ENCODE results near the gene AGAP1.

Gene AGAP1

DNA sequence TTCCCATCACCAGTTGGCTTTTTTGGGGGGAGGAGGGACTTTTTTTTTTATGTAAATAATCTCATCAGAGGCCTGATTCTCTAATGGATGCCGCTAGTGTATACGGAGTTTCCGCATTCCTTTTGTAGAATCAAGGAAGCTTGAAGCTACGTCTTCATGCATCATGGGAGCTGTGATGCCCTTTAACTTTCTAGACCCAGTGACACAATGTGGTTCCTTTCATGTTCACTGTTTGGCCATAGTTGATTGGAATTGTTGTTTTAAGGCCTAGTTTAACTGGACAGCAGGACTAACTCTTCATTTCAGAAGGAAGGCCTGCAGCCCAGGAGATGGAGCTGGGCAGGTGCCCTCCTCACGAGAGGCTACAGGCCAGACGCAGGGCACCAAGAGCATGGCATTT, 287.9 kb downstream of the AGAP1 start:
- DNase-seq = no peak

DNA sequence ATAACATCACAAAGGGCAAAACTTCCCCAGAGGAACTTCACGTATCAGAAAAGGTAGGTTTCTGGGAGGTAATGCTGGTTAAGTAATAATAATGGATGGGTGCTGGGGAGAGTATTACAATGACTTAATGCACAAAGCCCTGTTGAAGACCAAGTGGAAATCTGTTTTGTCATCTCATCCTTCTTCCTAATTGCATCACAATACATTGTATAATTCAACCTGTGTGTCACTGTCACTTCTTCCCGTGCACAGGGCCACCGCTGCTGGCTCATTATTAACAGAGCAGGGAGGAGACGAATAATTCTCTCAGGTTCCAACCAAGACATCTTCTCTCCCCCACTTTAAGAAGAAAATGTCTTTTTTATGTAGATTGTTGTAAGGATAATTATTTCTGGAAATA, 290.9 kb downstream of the AGAP1 start:
- DNase-seq = no peak

DNA sequence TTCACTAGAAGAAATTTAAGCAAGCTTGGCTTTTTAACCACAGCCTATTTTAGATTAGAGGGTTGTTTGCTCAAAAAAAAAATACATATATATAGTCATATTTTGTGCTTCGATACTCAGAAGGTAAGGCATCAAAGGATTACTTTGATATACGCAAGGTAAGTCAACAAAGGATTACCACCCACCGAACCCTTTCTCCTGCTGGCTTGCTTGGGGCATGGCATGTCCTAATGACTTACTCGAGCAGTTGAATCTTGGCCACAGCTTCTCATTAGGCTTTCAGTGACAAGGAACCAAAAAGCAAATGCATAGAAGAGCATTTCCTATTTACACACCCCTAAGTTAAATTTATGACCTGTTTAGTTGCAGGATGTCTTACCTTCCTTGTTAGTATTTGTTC, 295.7 kb downstream of the AGAP1 start:
- no peak for DNase-seq

DNA sequence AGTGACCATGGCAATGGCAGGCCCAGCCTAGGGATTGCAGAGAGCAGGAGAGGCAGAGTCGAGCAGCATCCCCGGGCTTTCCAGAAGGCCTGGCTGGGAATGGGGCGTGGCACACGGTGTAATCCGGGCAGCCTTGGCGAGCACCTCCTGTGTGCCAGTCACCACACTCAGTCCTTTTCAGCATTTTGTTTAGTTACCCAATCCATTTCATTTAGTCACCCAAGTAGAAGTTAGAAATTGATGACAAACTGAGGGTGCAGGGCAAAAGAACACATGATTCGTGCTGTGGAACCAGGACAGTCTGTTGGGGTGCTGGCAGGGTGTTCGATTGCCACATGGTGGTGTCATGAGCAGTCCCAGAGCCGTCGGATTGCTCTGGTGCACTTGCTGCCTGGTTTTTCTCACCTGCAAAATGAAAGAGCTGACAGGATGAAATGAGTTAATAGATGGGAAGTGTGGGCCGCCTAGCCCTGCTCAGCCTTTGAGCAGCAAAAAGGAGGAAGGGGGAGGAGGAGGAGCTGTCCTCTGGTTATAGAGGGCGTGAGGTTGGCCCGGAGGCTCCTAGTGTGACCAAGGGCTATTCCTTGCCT, 299.4 kb downstream of the AGAP1 start:
- DNase-seq = no peak

DNA sequence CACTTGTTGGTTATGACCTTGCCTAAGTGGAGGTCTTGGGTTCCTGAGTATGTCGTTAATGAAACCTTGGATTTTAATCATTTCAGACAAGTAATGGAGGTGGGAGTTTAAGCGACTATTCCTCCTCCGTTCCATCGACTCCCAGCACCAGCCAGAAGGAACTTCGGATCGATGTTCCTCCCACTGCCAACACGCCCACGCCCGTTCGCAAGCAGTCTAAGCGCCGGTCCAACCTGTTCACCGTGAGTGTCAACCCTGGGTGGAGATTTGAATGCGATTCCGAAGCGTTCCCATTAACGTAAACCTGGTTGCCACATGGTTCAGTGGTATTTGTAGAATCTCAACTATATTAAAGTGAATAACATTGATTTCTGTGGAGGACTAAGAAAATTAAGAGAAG, 305.4 kb downstream of the AGAP1 start:
- DNase-seq = no peak

DNA sequence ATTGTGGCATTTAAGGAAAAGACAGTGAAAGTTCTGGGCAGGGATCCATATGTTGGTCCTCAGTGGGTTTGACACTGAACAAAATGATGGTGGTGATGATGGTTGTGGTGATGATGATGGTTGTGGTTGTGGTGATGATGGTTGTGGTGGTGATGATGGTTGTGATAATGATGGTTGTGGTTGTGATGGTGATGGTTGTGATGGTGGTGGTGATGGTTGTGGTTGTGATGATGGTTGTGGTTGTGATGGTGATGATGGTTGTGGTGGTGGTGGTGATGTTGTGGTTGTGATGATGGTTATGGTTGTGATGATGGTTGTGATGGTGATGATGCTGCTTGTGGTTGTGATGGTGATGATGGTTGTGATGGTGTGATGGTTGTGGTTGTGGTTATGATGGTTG, 308.7 kb downstream of the AGAP1 start:
- no peak for DNase-seq

DNA sequence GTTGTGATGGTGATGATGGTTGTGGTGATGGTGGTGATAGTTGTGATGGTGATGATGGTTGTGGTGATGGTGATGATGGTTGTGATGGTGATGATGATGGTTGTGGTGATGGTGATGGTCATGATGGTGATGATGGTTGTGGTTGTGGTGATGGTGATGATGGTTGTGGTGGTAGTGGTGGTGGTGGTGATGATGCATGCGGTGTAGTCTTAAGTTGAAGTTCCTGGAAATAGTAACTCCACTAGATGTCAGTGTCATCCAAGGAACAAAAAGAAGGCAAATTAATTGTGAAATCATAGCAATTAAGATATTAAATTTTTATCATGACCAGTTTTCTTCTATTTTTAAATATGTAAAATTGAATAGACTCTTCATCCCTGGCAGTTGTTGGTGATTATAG, 309.2 kb downstream of the AGAP1 start:
- DNase-seq = no peak

DNA sequence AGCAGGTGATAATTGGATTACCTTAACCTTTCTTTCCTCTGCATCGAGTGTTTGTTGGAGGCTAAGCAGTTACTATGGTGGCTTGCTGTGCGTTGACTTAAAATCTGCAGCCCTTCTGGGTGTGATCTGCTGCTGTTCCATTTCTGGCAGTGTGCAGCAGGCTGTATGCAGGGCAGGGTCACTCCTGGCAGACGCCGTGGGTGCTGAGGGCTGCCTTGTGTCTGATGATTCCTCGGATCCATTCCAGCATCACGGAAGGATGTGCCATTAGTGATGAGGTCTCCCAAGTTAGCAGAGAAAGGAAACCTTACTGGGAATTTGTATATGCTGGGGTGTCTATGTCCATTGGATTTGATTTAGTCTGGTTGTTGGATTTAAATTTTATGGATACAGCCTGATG, 310.8 kb downstream of the AGAP1 start:
- DNase-seq = no peak

DNA sequence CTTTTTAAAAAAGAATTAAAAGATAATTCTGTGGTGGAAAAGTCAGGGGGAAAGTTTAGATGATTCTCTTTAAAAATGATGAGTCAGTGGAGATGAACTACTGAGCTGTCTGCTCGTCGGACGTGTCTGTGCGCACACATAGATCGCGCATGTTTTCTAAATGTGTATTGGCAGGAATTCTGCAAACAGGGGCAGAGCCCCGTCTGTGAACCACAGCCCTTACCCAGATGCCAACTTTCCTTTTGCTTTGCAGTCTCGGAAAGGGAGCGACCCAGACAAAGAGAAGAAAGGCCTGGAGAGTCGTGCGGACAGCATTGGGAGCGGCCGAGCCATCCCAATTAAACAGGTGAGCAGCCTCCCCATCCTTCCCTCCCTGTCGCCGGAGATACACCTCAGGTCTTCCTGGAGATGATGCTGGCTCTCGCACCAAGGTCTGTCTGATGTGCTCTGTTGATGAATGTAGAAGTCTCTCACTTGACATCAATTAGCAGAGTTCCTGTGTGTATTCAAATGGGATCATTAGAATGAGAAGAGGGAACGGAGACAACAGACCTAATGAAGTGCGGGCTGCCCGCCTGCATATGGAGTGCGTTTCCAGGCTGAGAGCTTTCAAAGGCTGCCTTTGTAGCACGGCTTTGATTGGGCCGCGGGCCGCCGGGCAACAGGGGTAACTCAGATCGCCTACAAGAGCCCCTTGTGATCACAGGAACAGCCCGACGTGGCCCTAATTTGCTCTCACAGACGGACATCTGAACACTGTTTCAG, 313.3 kb downstream of the AGAP1 start:
- no peak for DNase-seq

DNA sequence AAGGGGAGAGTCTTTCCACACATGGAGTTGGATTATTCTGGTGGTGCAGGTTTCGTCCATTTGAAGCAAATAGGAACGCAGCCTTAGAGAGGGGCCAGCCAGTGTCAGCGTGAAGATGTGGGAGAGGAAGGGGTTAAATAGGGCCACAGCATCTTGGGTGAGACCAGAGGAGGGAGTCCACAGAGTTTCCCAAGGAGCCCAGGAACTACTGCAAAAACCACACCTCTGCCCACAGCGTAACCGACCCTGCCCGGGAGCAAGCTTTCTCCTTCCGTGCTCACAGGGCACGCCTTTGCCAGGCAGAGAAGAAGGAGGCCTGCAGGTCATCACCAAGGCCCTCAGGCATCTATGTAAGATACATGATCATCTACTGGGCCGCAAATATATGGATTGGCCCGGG, 314.5 kb downstream of the AGAP1 start:
- no peak for DNase-seq

DNA sequence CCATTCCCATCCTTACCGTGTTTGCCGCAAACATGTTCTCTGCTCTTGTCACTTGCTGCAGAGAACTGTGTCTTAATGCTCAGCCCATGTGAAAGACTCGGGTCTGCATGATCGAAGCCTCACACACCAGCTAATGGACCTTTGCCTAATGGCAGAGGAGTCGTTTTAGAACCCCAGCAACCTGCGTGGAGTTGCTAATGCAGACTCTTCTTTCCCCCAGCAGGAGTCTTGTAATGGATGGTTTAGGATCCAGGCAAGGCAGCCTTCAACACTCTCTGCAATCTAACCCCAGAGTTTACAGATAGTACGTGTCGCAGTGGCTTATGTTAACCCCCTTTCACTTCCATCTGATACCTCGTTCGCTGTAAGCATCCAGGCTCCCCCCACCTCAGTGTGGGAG, 316.4 kb downstream of the AGAP1 start:
- DNase-seq = no peak

DNA sequence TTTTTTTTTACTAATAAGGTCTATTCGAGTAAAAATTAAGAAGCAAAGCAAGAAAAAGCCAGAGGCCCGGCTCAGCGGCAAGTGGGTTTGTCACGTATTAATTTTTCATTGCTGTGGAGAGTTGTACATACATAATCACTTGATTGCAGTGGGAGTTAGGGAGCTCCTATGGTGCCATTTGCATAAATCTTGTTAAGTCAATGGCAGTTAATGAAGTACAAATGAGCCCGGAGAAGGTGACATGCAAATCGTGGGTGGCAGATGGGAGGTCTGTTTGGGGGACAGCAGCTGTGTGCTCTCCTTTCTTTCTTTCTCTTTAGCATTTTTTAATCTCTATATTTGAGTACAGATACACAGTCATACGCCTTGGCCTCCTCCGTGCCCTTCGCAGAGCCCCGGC, 317.0 kb downstream of the AGAP1 start:
- DNase-seq = no peak

DNA sequence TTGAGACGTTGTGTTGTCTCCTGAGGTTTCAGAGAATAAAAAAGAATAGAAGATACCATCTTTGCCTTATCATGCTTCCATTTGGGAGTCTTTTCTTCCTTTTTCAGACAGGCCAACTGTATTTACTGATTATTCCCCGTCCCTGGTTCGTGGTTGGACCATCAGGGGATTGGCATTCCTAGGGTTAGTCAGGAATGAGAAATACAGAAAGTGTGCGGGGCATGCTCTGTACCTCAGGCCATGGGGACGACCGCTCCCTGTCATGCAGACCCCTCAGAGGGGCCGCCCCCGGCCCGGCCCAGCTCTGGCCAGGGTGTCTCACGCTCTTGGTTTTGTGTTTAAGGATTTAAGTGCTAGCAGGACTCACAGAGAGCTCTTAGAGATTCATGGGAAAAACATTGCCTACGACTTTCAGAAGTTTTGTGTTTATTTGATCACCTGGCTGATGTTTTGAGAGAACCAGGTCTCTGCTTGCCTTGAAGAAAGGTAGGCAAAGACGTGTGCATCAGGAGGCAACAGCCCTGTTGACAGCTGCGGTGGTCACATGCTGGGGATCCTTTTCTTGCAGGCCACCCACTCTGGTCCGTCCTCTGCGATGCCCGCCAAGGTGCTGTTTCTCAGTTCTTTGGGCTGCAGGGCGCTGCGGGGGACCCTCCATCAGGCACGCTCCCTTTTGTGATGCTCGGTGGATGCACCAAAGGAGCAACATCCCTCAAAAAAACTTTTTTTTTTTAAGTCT, 317.8 kb downstream of the AGAP1 start:
- DNase-seq = no peak

DNA sequence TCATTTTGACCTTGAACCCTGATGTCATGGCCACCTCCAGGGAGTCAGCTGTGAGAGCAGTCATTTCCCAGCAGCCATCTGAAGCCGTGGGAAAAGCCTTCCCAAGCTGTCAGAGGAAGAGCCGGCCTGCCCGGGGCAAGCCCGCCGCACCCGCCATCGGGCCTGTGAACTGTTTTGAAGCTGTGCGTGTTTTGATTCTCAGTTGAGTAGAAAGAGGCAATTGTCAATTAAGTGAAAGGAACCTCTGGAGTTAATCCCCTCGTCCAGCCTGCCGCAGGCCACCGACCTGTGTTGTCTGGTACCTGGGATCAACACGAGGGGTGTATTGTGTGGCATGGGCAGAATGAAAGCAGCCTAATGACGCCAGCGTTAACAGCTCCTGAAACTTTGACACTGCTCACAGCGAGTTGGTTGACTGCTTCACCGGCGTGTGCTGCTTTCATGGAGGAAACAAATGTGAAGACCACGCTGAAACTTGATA, 318.4 kb downstream of the AGAP1 start:
- DNase-seq = no peak

DNA sequence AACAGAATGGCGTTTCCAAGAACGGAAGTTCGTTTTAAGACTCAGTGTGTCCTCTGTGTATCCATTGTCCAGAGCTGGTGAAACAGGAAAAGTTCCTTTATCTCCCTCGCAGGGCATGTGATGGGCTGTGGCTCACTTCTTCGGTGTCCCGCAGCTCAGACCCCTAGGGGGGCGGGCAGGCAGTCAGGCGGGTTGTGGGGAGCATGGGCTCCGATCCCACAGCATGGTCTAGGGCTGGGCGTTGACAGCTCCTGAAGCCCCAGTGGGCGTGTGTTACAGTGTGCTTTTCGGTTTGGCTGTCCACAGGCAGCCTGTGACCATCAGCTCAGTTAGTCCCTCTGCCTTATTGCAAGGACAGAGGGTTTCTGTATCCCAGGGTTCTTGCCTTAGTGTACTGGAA, 319.6 kb downstream of the AGAP1 start:
- DNase-seq = no peak

DNA sequence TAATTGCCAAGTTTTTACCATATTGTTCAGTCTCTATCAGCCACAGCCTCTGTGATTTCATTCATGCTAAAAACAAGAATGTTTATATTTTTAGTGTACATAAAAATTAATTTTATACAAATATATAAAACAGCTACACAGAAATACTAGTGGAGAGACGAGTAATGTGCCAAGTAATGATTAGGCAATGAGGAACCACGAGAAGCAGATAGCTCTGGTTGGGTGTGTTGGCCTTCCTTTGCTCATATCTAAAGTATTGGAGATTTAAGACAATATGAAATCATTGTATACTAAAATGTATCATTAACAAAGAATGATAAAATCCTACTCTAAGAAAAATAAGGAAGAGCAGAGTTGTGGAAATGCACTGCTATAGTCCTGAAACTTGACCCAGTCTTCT, 326.7 kb downstream of the AGAP1 start:
- no peak for DNase-seq

DNA sequence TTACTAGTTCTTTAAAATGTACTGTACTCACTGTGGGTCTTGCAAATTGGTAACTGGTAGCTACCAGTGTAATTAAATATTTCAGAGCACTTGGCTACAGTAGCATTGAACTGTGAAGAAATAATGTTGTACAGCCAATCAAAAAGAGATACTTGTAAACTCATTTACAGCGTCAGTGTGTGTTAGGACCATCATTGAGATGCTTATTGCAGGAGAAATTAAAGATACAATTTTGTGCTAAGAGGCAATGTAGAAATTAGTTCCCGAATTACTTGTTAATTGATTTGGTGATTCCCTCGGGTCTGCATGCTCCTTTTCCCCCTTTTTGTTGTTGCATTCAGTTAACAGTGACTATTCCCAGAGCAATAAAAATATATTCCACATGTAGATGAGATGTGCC, 330.5 kb downstream of the AGAP1 start:
- no peak for DNase-seq

DNA sequence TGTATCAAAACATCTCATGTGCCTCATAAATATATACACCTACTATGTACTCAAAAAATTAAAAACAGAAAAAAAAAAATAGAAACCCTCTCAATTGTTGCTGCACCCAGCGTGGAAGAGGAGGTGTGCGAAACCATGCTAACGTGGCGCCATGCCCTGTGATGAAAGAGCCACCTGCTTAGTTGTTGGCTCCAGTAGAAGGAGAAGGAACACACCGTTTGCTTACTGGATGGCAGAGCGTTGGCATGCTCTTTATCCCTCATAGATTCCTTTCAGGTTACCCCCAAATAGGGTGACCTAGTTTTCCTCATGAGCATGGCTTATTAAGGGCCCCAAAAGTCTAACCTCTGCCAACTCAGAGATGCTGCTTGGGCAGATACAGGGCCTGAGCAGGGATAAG, 332.1 kb downstream of the AGAP1 start:
- DNase-seq = no peak

DNA sequence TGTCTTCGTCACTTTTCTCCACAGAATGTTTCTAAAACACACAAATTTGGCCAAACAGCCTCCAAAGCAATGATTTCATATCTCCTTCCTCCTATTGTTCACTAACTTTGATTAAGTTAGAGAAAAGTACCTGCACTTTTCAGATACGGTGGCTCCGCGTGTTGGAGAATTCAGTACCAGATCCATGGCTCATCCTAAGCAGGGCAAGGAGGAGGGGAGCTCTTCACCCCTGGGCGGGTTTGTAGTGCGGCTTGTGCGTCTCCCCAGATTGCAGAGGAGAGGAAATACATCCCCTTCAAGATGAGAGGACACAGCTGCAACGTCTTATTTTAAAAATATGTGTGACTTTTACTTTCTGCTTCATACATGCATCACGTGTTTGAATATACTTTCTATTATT, 333.0 kb downstream of the AGAP1 start:
- no peak for DNase-seq

DNA sequence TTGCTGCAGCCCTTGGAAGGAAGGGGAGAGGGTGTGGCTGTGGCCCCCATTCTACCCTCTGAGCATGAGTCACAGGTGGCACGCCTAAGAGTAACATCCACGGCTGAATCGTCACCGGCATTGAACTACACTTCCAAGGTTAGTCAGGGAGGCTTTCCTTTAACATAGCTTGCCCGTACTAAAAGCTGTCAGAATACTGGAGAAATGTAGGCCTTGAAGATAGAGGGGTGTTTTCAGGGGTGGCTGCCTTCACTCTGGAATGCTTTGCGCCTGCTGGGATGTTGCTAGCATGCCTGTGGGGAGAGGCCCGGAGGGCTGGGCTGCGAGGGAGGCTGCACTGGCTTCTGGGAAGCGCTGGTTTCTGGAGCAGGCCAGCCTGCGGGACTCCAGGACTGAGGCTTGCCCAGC, 333.7 kb downstream of the AGAP1 start:
- no peak for DNase-seq

DNA sequence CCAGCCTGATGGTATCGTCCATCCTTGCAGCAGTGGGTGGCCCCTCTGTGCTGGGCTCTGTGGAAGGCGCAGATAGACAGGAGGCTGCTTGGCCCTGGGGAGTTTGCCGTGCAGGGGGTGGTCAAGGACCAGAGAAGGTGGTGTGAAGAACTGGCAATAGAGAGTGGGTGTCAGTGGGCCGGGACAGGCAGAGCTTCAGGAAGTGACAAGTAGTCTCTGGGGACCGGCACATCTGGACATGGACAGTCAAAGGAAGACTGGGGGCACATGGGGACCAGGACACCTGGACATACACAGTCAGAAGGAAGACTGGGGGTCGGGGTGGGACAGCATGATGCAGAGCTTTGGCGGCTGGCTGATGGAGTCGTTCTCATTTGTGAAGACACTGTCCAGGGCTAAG, 335.9 kb downstream of the AGAP1 start:
- no peak for DNase-seq

DNA sequence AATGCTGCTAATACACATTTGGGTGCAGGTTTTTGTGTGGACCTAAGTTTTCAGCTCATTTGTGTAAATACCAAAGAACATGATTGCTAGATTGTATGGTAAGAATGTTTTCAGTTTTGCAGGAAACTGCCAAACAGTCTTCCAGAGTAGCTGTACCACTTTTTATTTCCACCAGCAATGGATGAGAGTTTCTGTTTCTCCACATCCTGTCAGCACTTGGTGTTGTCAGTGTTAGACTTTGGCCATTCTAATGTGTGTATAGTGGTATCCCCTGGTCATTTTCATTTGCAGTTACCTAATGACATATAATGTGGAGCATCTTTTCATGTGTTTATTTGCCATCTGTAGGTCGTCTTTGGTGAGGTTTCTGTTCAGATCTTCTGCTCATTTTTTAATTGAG, 337.9 kb downstream of the AGAP1 start:
- DNase-seq = no peak

DNA sequence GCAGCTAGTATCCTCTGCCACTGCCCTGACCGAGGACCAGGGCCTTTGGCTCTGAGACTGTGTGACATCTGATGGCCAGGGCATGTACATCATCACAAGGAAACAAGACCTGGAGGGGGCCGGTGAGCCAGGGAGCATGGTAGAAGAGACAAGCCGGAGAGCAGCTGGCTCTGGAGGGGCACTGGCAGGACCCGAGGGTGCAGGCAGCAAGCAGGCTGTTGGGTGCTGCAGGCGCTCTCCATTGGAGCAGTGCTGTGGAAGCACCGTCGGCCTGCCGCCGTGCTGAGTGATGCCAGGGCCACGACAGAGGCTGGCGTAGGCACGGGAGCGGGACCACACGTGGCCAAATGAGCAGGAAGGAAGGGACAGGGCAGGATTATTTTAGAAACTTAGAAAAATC, 339.1 kb downstream of the AGAP1 start:
- no peak for DNase-seq

DNA sequence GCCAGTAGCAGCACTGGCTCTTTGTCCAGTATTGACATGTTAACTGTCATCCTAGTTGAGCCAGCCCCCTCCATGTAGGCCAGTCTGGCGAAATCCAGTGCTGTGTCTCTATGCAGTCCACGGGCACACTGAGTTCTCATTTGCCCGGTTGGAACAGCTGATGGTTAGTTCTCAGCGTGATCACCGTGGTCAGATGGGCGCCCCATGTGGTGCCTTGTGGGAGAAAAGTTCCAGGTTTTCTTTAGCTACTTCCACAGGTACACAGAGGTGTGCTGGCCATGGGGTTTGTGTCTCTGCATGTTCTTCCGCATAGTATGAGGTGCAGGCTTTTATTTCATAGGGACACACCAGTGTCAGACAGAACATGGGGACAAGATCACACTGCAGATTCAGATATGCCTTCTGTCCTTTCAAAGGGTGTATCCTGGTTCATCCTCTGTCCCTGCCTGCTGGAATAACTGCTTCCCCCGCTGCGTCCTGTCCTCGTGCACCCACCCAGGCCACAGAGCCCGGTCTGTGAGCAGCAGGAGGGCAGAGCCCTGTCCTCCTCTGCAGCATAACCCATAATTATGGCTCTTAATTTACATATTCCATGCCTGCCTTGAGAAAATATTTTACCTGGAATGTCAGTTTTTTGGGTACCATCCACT, 340.3 kb downstream of the AGAP1 start:
- DNase-seq = no peak
